ENCODE results near the gene UCN2.

The UCN2 gene

DNA sequence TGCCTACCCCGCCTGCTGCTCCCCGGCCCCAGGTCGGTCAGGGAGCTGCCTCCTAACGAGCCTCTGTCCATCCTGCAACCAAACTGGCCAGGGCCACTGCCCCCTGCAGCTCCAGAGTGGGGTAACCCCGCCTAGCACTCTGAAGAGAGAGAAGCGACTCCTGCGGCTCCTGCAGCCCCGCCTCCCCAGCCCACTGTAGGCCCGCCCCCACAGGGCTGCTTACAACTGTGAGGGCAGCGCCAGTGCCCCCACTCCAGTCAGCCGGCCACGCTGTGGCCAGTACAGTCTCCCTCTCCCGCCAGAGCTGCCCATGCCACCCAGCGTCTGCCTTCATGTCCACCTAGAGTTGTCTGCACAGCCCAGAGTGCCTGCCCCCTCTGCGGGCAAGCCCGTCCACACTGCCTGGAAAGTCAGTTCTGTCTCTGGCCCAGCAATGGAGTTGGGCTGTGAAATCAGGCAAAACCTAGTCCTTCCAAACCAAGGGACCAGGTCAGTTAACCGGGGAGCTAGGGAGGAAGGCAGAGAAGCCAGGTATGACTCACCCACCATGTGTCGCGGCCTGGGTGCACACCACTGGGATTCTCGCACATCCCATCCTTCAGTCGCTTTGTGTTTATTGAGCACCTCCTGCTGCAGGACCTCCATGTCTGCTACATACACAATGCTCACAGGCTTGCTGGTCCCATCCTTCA lies 2.4 kb downstream of the UCN2 start:
- Histone ChIP-seq H3K9me3 (ENCODE audit: severe bottlenecking) (no peaks in the 10 kb centered on the region), H3K4me3 (ENCODE audit: severe bottlenecking) (no peak overlapping the region), H3K4me1 (ENCODE audit: insufficient read depth, poor library complexity, severe bottlenecking) (peaks cover 18% of the 10 kb centered on the region), H3K27ac (ENCODE audit: poor library complexity, severe bottlenecking) (peak overlapping the region; percentile 89), H3K27me3 (ENCODE audit: insufficient read depth, poor library complexity, severe bottlenecking) (no peaks in the 10 kb centered on the region), H3K36me3 (ENCODE audit: low read depth) (peaks cover 47% of the 10 kb centered on the region)
- TF ChIP-seq, protein P1, sequence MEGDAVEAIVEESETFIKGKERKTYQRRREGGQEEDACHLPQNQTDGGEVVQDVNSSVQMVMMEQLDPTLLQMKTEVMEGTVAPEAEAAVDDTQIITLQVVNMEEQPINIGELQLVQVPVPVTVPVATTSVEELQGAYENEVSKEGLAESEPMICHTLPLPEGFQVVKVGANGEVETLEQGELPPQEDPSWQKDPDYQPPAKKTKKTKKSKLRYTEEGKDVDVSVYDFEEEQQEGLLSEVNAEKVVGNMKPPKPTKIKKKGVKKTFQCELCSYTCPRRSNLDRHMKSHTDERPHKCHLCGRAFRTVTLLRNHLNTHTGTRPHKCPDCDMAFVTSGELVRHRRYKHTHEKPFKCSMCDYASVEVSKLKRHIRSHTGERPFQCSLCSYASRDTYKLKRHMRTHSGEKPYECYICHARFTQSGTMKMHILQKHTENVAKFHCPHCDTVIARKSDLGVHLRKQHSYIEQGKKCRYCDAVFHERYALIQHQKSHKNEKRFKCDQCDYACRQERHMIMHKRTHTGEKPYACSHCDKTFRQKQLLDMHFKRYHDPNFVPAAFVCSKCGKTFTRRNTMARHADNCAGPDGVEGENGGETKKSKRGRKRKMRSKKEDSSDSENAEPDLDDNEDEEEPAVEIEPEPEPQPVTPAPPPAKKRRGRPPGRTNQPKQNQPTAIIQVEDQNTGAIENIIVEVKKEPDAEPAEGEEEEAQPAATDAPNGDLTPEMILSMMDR (IDR thresholded peaks at IDR 0.05; ENCODE audit: poor library complexity, severe bottlenecking) = no peak
- no peak for ATAC-seq (ENCODE audit: low read depth)
- no peak for DNase-seq (ENCODE audit: low spot score)

DNA sequence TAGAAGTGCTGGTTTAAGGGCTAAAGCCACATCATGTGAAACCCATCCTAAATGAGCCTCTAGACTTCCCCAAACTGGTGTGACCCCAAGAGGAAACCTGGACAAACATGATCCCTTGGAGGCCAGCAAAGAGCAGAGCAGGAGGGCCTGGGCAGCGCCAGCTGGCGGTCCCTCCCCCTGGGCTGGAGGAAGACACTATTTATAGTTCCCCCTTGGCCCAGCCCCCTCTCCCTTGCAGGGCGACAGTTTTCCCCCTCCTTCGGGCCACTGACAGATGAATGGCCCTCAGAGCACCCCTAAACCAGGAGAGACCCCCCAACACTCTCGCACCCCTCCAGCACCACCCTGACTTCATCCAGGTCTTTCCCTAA lies 2.9 kb downstream of the UCN2 start:
- Histone ChIP-seq H3K27ac (ENCODE audit: poor library complexity, severe bottlenecking) (peak overlapping the region; percentile 89), H3K9me3 (ENCODE audit: severe bottlenecking) (no peaks in the 10 kb centered on the region), H3K4me1 (ENCODE audit: insufficient read depth, poor library complexity, severe bottlenecking) (peaks cover 18% of the 10 kb centered on the region), H3K27me3 (ENCODE audit: insufficient read depth, poor library complexity, severe bottlenecking) (no peaks in the 10 kb centered on the region), H3K4me3 (ENCODE audit: severe bottlenecking) (no peak overlapping the region), H3K36me3 (ENCODE audit: low read depth) (peaks cover 42% of the 10 kb centered on the region)
- ATAC-seq (ENCODE audit: low read depth) (no peak), DNase-seq (ENCODE audit: low spot score) (no peak)
- TF ChIP-seq, protein P1 (IDR thresholded peaks at IDR 0.05; ENCODE audit: poor library complexity, severe bottlenecking) = no peak

DNA sequence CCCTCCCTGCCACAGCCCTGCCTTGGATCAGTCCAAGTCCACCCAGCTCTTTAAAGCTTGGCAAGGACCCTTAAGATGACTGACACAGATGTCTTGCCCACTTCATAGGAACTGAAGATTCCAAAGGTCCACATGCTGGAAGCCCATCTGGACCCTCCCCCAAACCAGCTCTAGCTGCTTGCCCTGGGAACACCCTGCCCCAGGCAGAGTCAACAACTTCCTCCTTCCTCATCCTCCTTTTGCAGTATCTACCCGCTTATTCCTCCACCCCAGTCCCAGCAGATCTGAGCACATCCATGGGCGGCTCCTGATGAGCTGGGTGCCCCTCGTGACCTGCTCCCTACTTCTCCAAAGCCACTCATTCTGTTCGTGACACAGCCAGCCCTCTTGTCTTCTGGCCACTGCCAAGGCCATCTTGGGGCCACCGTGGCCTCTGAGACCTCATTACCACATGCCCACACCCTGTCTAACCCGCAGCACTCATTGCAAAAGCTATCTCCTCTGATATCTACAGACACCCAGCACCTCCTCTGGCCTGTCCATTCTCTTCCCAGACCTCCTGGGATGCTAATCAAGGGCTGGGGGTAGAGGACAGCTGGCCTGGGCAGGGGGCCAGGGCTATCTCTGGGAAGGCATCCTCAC lies 5.0 kb downstream of the UCN2 start:
- Histone ChIP-seq H3K9me3 (ENCODE audit: severe bottlenecking) (no peaks in the 10 kb centered on the region), H3K4me3 (ENCODE audit: severe bottlenecking) (no peak overlapping the region), H3K4me1 (ENCODE audit: insufficient read depth, poor library complexity, severe bottlenecking) (peaks cover 6% of the 10 kb centered on the region), H3K27me3 (ENCODE audit: insufficient read depth, poor library complexity, severe bottlenecking) (no peaks in the 10 kb centered on the region), H3K36me3 (ENCODE audit: low read depth) (peaks cover 30% of the 10 kb centered on the region), H3K27ac (ENCODE audit: poor library complexity, severe bottlenecking) (peak overlapping the region; percentile 89)
- DNase-seq (ENCODE audit: low spot score) = no peak
- ATAC-seq (ENCODE audit: low read depth) = no peak
- TF ChIP-seq, protein P1 (IDR thresholded peaks at IDR 0.05; ENCODE audit: poor library complexity, severe bottlenecking) = peak; percentile 65

DNA sequence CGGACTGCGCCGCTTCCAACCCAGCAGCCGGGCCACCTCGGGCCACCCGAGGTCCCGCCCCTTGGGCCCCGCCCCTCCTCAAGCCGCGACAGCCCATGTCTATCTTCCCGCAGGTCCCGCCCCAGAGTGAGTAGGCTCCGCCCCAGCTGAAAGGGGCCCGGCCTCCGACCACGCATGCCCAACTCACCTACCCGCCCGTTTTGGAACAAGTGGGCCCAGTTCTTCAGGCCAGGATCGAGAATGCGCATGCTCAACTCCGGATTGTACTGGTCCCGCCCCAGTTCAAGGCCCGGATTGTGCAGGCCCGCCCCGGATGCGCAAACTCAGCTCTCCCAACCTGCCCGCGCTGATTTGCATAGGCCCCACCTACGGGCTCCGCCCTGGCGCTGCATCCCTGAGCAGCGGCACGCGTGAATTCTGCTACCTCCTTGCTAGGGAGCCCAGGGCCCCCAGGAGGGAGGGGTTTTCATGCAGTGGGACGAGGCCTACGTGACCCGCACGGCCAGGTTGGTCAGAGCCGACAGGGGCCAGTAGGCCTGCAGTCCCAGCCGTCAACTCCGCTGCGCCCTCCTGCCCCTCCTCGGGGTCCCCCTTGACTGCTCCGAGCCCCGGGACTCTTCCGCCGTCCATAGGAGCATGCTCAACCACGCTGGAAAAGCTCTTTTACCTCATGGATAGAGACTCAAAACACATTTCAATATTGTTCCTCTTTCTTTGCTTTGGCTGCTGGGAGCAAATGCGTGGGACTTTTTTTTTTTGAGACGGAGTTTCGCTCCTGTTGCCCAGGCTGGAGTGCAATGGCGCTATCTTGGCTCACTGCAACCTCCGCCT lies 6.6 kb downstream of the UCN2 start, which contains the start of gene PFKFB4:
TSS of gene PFKFB4 (minus strand) at position 8 of the 831 bp plus-strand sequence. CDS start 26 bp downstream, outside the sequence.
- Histone ChIP-seq H3K27ac (ENCODE audit: poor library complexity, severe bottlenecking) (peak within 1 kb of the TSS; percentile 89), H3K36me3 (ENCODE audit: low read depth) (peaks cover 27% of the 10 kb centered on the region), H3K9me3 (ENCODE audit: severe bottlenecking) (no peaks in the 10 kb centered on the region), H3K4me1 (ENCODE audit: insufficient read depth, poor library complexity, severe bottlenecking) (peaks cover 5% of the 10 kb centered on the region), H3K4me3 (ENCODE audit: severe bottlenecking) (peak within 1 kb of the TSS; percentile 38), H3K27me3 (ENCODE audit: insufficient read depth, poor library complexity, severe bottlenecking) (no peaks in the 10 kb centered on the region)
- ATAC-seq (ENCODE audit: low read depth) = peak; percentile 73
- peak; percentile 99 for DNase-seq (ENCODE audit: low spot score)
- TF ChIP-seq, protein P1 (IDR thresholded peaks at IDR 0.05; ENCODE audit: poor library complexity, severe bottlenecking) = no peak
